Small intestine (tissue), 7 donors: ENCODE data around the gene PGBD4. TPM values are rescaled to one million over a fixed set of nuclear protein-coding genes. Genes with fewer than 3 reads are reported as not detected.
"Not testable (repeated sequence)": the region's sequence is repeated elsewhere in the genome, so short reads cannot be mapped to it uniquely, and the experiment has no call there.

Experiments used
- DNase-seq, 2 donors: peaks; one replicate each; pipeline versions ENCODE4 v3.0.0 to v3.0.0-alpha.2; 2013
- FAIRE-seq: peaks from 2 replicates; lab custom pipeline; 2012; peaks lifted over from hg19 to GRCh38; lab: Jason Lieb, UNC
- H3K27ac ChIP-seq, 3 donors: one replicate each; pipeline ENCODE4 v1.5.1; 2013; ENCODE audit warnings: low read length in 2 of 3, mild to moderate bottlenecking in 2 of 3, control low read depth in 1 of 3, inconsistent platforms in 1 of 3, low read depth in 1 of 3, moderate library complexity in 1 of 3
- H3K27me3 ChIP-seq, 3 donors: one replicate each; pipeline ENCODE4 v1.6.1; 2013; ENCODE audit warnings: low read length in 3 of 3, inconsistent platforms in 1 of 3; ENCODE audit not compliant: control insufficient read depth in 3 of 3, insufficient read depth in 3 of 3
- H3K36me3 ChIP-seq, 3 donors: one replicate each; pipeline ENCODE4 v1.6.1; 2013; ENCODE audit warnings: low read length in 3 of 3, inconsistent platforms in 1 of 3, low read depth in 1 of 3, mild to moderate bottlenecking in 1 of 3, moderate library complexity in 1 of 3; ENCODE audit not compliant: control insufficient read depth in 3 of 3, insufficient read depth in 2 of 3
- H3K4me1 ChIP-seq, 3 donors: one replicate each; pipeline ENCODE4 v1.6.1; 2013; ENCODE audit warnings: low read length in 2 of 3, inconsistent platforms in 1 of 3, low read depth in 1 of 3, mild to moderate bottlenecking in 1 of 3, moderate library complexity in 1 of 3; ENCODE audit not compliant: control insufficient read depth in 3 of 3, insufficient read depth in 2 of 3
- H3K4me3 ChIP-seq, 3 donors: one replicate each; pipeline ENCODE4 v1.5.1; 2013; ENCODE audit warnings: low read length in 3 of 3, control low read depth in 1 of 3, inconsistent platforms in 1 of 3, low read depth in 1 of 3, mild to moderate bottlenecking in 1 of 3, moderate library complexity in 1 of 3
- H3K9me3 ChIP-seq, 2 donors: one replicate each; pipeline ENCODE4 v1.6.1; 2013; ENCODE audit warnings: low read depth in 1 of 2, low read length in 1 of 2; ENCODE audit not compliant: control insufficient read depth in 2 of 2, insufficient read depth in 1 of 2
- WGBS, 3 donors: extraction: QIAGEN DNeasy Blood & Tissue Kit; methylation state at CpG; one replicate each; pipeline ENCODE4 v1.1.7; 2013; 5-methylcytosine and 5-hydroxymethylcytosine counted together
- polyA plus RNA-seq, 4 donors: library from polyadenylated mRNA; stranded (reverse) in 3 of 4; unstranded in 1 of 4; fragments of 200-250 nt in 3 of 4; fragments of 120-200 nt in 1 of 4; gene quantifications; one replicate each; pipeline versions ENCODE4 v1.2.1 to v1.2.3, GENCODE V29; 2013
- donor health status: healthy with polysubstance abuse.
- donor health status: control.
- donor health status: control.
- donor health status: Bipolar disorder and iron deficiency.
- donor health status: healthy.

Gene PGBD4
- polyA plus RNA-seq, 4 donors = 0.27 to 1.6 (median 0.98) TPM

DNA sequence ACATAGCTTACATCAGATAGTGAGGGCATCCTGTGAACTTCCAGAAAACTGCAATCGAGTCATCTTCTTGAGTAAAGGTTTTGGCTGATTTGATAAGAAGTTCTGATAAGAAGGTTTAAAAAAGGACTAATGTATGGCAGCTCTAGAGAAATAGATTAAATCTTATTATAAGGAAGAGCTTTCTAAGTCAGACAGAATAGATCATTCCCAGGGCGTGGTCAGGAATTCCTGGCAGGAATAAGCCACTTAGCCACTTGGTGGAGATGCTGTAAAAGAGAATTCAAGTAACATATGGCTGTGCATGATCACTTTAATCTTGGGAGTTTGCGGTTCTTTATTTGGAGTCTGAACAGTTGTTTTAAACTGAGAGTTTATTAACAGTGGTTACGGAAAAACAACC lies 17.4 kb downstream of the PGBD4 start:
- 57 to 71% (median 61%) methylated on average over 4 of the region's 4 CpGs for WGBS, 3 donors
- H3K27ac ChIP-seq = no peak overlapping the region
- no peaks in the 10 kb centered on the region for H3K4me1 ChIP-seq
- no peak for DNase-seq
- H3K4me3 ChIP-seq = no peak overlapping the region
- no peaks in the 10 kb centered on the region for H3K36me3 ChIP-seq
- no peak for FAIRE-seq
- H3K9me3 ChIP-seq = no peaks in the 10 kb centered on the region
- peaks cover 0 to 3% (median 0%) of the 10 kb centered on the region in 3 donors for H3K27me3 ChIP-seq

DNA sequence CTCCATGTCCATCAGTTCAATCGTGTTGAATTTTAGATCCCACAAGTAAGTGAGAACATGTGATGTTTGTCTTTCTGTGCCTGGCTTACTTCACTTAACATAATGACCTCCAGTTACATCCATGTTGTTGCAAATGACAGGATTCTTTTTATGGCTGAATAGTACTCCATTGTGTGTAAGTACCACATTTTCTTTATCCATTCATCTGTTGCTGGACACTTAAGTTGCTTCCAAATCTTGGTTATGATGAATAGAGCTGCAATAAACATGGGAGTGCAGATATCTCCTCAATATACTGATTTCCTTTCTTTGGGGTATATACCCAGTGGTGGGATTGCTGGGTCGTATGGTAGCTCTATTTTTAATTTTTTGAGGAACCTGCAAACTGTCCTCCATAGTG lies 18.5 kb downstream of the PGBD4 start:
- 64 to 75% (median 66%) methylated on average over 2 of the region's 2 CpGs for WGBS, 3 donors
- not testable (repeated sequence) for H3K27me3 ChIP-seq, DNase-seq, H3K9me3 ChIP-seq, H3K36me3 ChIP-seq, H3K4me1 ChIP-seq, H3K4me3 ChIP-seq, H3K27ac ChIP-seq, FAIRE-seq

DNA sequence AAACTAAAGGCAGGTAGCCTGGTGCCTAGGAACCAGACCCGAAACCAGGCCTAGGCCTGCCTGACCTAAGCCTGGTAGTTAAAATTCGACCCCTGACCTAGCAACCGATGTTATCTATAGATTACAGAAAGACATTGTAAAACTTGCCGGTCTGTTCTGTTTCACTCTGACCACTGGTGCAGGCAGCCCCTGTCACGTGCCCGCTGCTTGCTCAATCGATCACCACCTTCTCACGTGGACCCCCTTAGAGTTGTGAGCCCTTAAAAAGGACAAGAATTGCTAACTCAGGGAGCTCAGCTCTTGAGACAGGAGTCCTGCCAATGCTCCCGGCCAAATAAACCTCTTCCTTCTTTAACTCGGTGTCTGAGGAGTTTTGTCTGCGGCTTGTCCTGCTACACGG lies 19.9 kb downstream of the PGBD4 start:
- H3K4me1 ChIP-seq, H3K27ac ChIP-seq, H3K4me3 ChIP-seq, H3K9me3 ChIP-seq, DNase-seq, FAIRE-seq, H3K27me3 ChIP-seq, H3K36me3 ChIP-seq: not testable (repeated sequence)
- 72 to 80% (median 75%) methylated on average over 12 of the region's 12 CpGs for WGBS, 3 donors

DNA sequence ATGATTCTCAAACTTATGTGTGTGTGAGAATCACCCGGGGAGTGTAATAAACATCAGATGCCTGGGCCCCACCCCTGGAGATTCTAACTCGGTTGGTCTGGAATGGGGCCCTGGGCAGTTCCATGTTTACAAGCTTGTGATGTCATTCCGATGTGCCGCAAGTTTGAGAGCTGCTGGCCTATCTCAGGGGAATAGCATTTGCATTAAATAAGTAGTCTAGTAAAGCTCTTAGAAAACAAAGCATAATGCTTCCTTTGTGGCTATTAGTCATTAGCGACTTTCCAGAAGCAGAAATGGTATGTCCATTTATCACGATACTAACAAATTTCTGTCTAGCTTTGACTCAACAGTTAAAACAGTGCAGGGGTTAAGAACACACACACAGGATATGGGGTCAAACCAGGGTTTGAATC lies 20.9 kb downstream of the PGBD4 start:
- Histone ChIP-seq H3K4me1 (no peaks in the 10 kb centered on the region), H3K27me3 (no peaks in the 10 kb centered on the region), H3K9me3 (no peaks in the 10 kb centered on the region), H3K4me3 (no peak overlapping the region), H3K36me3 (no peaks in the 10 kb centered on the region), H3K27ac (no peak overlapping the region)
- 58 to 62% (median 62%) methylated on average over 6 of the region's 6 CpGs for WGBS, 3 donors
- no peak for DNase-seq
- no peak for FAIRE-seq

DNA sequence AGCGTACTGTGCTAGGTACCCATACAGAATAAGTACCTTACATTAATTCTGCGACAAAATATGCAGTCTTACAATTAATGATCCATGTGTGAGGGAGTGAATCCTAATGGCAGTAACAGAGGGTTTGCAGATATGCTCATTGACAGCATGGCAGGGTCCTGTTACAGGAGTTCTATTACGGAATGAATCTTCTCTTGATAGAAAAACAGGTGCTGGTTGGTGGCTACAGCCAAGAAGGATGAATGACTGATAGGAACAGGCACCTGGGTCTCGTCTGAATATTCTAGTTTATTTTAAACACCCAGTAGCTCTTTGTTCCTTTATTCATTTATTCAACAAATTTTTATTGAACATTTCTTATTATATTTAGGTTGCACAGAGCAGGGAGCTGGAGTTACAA lies 22.8 kb downstream of the PGBD4 start:
- Histone ChIP-seq H3K4me3 (no peak overlapping the region), H3K36me3 (no peaks in the 10 kb centered on the region), H3K9me3 (no peaks in the 10 kb centered on the region), H3K27ac (no peak overlapping the region), H3K4me1 (no peaks in the 10 kb centered on the region), H3K27me3 (no peaks in the 10 kb centered on the region)
- DNase-seq (no peak), FAIRE-seq (no peak)
- 75 to 83% (median 78%) methylated on average over 4 of the region's 4 CpGs for WGBS, 3 donors

DNA sequence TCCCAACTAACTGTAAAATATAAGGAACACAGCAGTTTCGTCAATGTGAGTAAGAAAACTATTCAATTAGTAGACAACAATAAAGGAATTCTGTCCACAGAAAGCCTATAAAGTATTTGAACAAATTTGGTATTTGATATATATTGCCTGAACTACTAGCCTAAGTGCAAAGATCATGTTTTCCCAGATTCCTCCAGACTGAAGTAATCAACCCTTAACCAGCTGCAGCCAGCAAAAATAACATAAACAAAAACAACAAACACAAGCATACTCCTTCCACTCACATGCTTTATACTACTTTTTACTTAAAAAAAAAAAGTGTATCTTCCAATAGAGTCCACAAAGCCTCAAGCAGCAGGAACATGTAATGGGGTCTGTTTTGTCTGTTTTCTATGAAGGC lies 24.1 kb downstream of the PGBD4 start:
- FAIRE-seq = no peak
- H3K4me1 ChIP-seq = no peaks in the 10 kb centered on the region
- no peak overlapping the region for H3K4me3 ChIP-seq
- DNase-seq = no peak
- no peaks in the 10 kb centered on the region for H3K36me3 ChIP-seq
- 24 to 39% (median 36%) methylated on average over 1 of the region's 1 CpG for WGBS, 3 donors
- H3K9me3 ChIP-seq = no peaks in the 10 kb centered on the region
- H3K27ac ChIP-seq = no peak overlapping the region
- no peaks in the 10 kb centered on the region for H3K27me3 ChIP-seq

DNA sequence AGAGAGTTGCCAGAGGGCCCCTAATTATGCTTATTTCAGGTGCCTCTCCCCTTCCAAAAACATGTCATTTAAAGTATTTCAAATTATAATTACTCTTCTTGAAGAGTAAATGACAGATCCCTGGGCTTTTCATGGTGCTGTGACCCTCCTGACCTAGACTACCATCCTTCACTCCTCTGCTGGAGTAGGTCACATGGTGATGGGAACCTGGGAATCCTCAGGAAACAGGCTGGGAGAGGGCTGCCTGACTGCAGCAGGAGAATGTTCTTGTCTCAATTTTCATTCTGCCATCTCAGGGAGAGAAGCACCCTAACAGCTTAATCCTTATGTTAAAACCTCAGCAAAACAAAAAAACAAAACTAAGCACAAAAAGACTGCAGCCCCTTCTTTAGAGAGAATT lies 24.6 kb downstream of the PGBD4 start:
- Histone ChIP-seq H3K4me3 (no peak overlapping the region), H3K4me1 (no peaks in the 10 kb centered on the region), H3K27ac (no peak overlapping the region), H3K9me3 (no peaks in the 10 kb centered on the region), H3K36me3 (no peaks in the 10 kb centered on the region), H3K27me3 (no peaks in the 10 kb centered on the region)
- DNase-seq (no peak), FAIRE-seq (no peak)

DNA sequence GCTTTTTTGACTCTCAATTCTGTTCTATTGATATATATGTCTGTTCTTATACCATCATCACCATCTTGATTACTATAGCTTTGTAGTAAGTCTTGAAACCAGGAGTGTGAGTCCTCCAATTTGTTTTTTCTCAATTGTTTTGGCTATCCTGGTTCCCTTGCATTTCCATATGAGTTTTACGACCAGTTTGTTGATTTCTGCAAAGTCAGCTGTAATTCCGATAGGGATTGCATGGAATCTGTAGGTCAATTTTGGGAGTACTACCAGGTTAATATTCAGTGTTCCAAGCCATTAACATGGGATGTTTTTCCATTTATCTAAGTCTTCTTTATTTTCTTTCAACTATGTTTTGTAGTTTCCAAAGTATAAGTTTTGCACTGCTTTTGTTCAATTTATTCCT lies 27.0 kb downstream of the PGBD4 start:
- no peak for FAIRE-seq

DNA sequence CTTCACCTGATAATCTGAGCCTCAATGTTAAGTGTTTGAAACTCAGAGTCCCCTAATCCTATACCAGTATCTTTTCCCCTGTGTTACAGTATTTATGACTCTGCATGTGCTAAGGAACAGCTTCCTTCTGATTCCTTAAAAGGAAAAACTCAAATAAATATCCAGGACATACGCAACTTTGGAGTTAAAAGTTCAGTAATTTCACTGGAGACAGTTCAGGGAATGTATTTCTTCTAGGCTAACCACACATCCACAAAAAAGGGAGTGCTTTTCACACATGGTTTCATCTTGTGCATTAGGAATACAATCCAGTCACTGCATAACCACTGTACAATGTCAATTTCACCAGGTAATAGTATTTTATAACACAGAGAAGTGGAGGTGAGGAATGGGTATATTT lies 31.0 kb downstream of the PGBD4 start:
- Histone ChIP-seq H3K4me3 (no peak overlapping the region), H3K4me1 (no peaks in the 10 kb centered on the region), H3K27me3 (no peaks in the 10 kb centered on the region), H3K36me3 (peaks cover 0 to 5% (median 0%) of the 10 kb centered on the region in 3 donors), H3K27ac (no peak overlapping the region), H3K9me3 (no peaks in the 10 kb centered on the region)
- WGBS, 3 donors = 90 to 97% (median 93%) methylated on average over 1 of the region's 1 CpG
- DNase-seq (no peak), FAIRE-seq (no peak)

More for the DNA sequence above, 27.0 kb downstream of the PGBD4 start:
- no peak for DNase-seq
- Histone ChIP-seq H3K4me3 (no peak overlapping the region), H3K36me3 (no peaks in the 10 kb centered on the region), H3K4me1 (no peaks in the 10 kb centered on the region), H3K27me3 (no peaks in the 10 kb centered on the region), H3K27ac (no peak overlapping the region), H3K9me3 (no peaks in the 10 kb centered on the region)
- WGBS, 3 donors = 46 to 50% (median 46%) methylated on average over 2 of the region's 2 CpGs
